Body of pancreas (tissue), 4 donors: ENCODE data around the gene PRR7. TPM values are rescaled to one million over a fixed set of nuclear protein-coding genes. Genes with fewer than 3 reads are reported as not detected.
A peak's percentile ranks its signal among the peaks of the same experiment; 100 is the strongest.

Source experiments
- ATAC-seq: fragments of 150-250 bp; one replicate; pipeline ENCODE4 v1.9.1; 2016
- DNase-seq, 4 donors: peaks; one replicate each; pipeline ENCODE4 v3.0.0-alpha.2; 2019
- H3K27ac ChIP-seq, 4 donors: fragments of 200-600 bp; sonication (generic); 1 replicate in 3 of 4; 2 replicates in 1 of 4; pipeline versions ENCODE4 v1.5.1 to v1.6.1; 2016 to 2019; ENCODE audit warnings: mild to moderate bottlenecking in 1 of 4, mixed read lengths in 1 of 4, moderate library complexity in 1 of 4
- H3K27me3 ChIP-seq, 2 donors: fragments of 200-600 bp; sonication (generic); one replicate each; pipeline ENCODE4 v1.6.0; 2016; ENCODE audit warnings: mild to moderate bottlenecking in 1 of 2
- H3K36me3 ChIP-seq, 2 donors: fragments of 200-600 bp; sonication (generic); replicated peaks in 1 of 2; 2 replicates each; pipeline ENCODE4 v1.5.1; 2016; ENCODE audit warnings: low read depth in 2 of 2; ENCODE audit not compliant: insufficient read depth in 1 of 2
- H3K4me1 ChIP-seq: fragments of 200-600 bp; sonication (generic); one replicate; pipeline ENCODE4 v1.6.0; 2016
- H3K4me3 ChIP-seq, 2 donors: fragments of 200-600 bp; sonication (generic); 1 replicate in 1 of 2; 2 replicates in 1 of 2; pipeline ENCODE4 v1.5.1; 2016 to 2019
- H3K9me3 ChIP-seq, 3 donors: fragments of 200-600 bp; sonication (generic); 1 replicate in 2 of 3; 2 replicates in 1 of 3; pipeline ENCODE4 v1.5.1; 2016
- POLR2A ChIP-seq, 3 donors: fragments of 450-650 bp; IDR thresholded peaks; one replicate each; pipeline ENCODE4 v1.6.1; 2016; ENCODE audit warnings: antibody characterized with exemption in 3 of 3, mild to moderate bottlenecking in 2 of 3
- WGBS, 2 donors: methylation state at CpG; one replicate each; pipeline ENCODE4 v1.1.5; 2017; 5-methylcytosine and 5-hydroxymethylcytosine counted together
- intact Hi-C: fragments of 100-400 bp; cut with DNase I; formaldehyde crosslinking; loops from one replicate; pipeline ENCODE4 v1.15.1; 2023
- total RNA-seq, 2 donors: library from RNA; depleted of rRNA; stranded (reverse); fragments of >200 nt; gene quantifications; one replicate each; pipeline ENCODE4 v1.1.0, GENCODE V29; 2016
- TF ChIP-seq, protein P1 (sequence below), 7 experiments: fragments of 450-650 bp in 4 of 7; fragments of 200-600 bp in 3 of 7; sonication (generic) in 3 of 7; IDR thresholded peaks; one replicate each; pipeline ENCODE4 v1.5.1; 2016 to 2019; ENCODE audit warnings: antibody characterized with exemption in 7 of 7

Gene PRR7
- total RNA-seq, 2 donors from 2014 or later, result 0.78 to 1.3 TPM

DNA sequence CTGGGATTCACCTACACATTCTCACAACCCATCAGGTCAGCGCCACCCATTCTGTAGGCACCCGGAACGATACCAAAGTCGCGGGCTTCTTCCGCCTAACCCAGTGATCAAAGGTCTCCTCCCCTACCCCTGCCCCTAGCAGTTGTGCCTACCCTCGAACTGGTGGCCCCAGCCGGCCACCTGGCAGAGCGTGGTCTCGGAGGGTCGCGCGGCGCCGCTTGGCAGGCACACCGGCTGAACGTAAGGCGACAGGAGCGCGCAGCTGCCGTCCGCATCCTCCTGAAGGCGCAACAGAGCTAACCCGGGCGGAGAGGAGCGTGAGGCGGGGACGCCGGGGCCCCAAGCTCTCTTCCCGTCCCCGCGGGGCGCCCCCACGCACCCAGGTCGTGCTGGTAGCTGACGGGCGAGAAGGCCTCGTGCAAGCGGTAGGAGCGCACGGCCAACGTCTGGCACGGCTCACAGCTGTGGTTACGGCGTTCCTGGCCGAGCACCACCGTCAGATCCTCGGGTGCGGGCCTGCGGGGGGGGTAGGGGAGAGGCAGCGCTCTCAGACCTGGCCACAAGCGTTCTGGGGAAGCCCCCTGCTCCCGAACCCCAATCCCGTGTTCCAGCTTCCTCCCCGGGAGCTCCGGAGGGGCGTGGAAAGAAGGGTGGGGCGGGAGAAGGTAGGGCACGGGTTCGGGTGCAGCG lies 43.4 kb upstream of the PRR7 start:
- DNase-seq, result peak in 3 of 4 donors; percentile 28 to 45 (median 36)

DNA sequence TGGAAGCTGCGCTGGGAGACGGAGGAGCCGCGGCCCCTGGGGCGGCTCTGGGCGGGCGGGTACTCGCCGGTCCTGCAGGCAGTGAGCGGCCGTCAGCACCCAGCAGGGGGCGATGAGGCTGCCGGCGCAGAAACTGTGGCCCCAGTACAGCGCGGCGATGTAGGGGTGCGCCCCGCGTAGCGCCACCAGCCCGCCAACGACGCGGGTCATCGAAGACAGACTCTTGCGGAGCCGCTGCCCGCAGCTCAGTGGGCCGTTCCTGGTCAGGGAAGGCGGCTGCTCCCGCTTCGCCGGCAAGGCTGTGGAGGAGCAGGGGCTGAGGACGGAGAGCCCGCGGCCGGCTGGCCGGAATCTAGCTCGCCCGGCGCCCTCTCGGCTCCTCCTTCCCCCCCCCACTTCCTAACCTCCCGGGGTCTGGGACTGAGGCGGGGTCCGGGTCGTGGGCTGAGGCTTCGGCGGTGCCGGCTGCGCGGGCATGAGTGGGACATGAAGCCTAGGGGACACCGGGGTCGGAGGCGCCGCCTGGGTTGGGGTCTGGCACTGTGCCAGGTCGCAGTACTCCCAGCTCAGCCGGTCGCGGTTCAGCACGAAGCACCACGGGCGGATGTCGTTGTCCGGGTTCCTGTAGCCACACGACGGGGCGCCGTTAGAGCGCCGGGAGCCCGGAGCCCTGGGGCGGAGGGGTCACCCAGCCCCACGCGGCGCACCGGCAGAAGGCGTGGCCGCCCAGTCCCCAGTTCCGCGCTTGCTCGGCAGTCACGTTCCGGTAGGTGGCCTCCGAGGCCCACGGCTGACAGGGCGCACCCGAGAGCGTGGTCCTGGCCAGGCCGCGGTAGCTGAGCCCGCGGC lies 42.6 kb upstream of the PRR7 start:
- peak; percentile 84 to 91 (median 91) for DNase-seq
- Histone ChIP-seq H3K4me3 (peak overlapping the region; percentile 22 to 38), H3K27ac (peak overlapping the region in 2 of 4 donors; percentile 5 to 14), H3K36me3 (no peaks in the 10 kb centered on the region), H3K4me1 (peaks cover 37% of the 10 kb centered on the region), H3K27me3 (peaks cover 0 to 18% of the 10 kb centered on the region in 2 donors), H3K9me3 (no peaks in the 10 kb centered on the region)
- WGBS, 2 donors, result 0% methylated on average over 17 to 89 of the region's 93 CpGs
- ATAC-seq, result peak; percentile 89
- intact Hi-C loops, result no loop called here
- TF ChIP-seq POLR2A (IDR thresholded peaks at IDR 0.05), result peak in 1 of 3 donors; percentile 24
- TF ChIP-seq, protein P1, sequence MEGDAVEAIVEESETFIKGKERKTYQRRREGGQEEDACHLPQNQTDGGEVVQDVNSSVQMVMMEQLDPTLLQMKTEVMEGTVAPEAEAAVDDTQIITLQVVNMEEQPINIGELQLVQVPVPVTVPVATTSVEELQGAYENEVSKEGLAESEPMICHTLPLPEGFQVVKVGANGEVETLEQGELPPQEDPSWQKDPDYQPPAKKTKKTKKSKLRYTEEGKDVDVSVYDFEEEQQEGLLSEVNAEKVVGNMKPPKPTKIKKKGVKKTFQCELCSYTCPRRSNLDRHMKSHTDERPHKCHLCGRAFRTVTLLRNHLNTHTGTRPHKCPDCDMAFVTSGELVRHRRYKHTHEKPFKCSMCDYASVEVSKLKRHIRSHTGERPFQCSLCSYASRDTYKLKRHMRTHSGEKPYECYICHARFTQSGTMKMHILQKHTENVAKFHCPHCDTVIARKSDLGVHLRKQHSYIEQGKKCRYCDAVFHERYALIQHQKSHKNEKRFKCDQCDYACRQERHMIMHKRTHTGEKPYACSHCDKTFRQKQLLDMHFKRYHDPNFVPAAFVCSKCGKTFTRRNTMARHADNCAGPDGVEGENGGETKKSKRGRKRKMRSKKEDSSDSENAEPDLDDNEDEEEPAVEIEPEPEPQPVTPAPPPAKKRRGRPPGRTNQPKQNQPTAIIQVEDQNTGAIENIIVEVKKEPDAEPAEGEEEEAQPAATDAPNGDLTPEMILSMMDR (IDR thresholded peaks at IDR 0.05), result peak; percentile 56 to 91 (median 83)

More for the DNA sequence above, 43.4 kb upstream of the PRR7 start:
- H3K36me3 ChIP-seq, result no peaks in the 10 kb centered on the region
- peaks cover 37% of the 10 kb centered on the region for H3K4me1 ChIP-seq
- ATAC-seq, result no peak
- H3K27ac ChIP-seq, result no peak overlapping the region
- no peak for TF ChIP-seq POLR2A (IDR thresholded peaks at IDR 0.05)
- TF ChIP-seq, protein P1 (IDR thresholded peaks at IDR 0.05), result no peak
- 1% methylated on average over 60 of the region's 61 CpGs; no CpG with 5 or more reads in 1 of the 2 donors for WGBS, 2 donors
- peaks cover 0 to 18% of the 10 kb centered on the region in 2 donors for H3K27me3 ChIP-seq
- intact Hi-C loops, result no loop called here
- no peaks in the 10 kb centered on the region for H3K9me3 ChIP-seq
- peak overlapping the region in 1 of 2 donors; percentile 22 for H3K4me3 ChIP-seq

DNA sequence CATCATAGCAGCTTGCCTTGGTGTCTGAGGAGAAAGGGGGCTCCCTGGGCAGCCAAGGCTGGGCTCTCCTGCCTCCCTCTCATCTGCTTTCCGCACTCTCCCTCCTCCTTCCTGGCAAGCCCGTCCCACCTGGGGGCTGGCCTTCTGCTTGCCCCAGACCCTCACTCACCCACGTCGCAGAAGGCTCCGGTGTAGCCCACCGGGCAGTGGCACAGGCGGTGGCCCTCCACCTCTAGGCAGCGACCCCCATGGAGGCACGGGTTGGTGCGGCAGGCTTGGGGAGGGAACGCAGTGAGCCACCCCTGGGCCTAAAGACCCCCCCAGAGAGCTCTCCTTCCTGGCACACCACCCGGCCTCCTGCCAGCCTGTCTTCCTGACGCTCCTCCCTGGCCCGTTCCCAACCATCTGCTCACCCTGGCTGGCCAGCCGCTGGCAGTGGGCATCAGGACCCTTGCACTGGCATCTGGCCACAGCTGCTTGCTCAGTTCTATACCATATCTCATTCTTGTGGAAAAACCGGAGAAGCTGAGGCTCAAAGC lies 41.9 kb upstream of the PRR7 start:
- Histone ChIP-seq H3K4me1 (peaks cover 37% of the 10 kb centered on the region), H3K27me3 (peaks cover 0 to 13% of the 10 kb centered on the region in 2 donors), H3K4me3 (peak overlapping the region in 1 of 2 donors; percentile 22), H3K9me3 (no peaks in the 10 kb centered on the region), H3K36me3 (no peaks in the 10 kb centered on the region), H3K27ac (peak overlapping the region in 2 of 4 donors; percentile 5 to 14)
- intact Hi-C loops, result no loop called here
- 28 to 60% methylated on average over 2 to 16 of the region's 16 CpGs for WGBS, 2 donors
- DNase-seq (peak in 1 of 4 donors; percentile 31), ATAC-seq (no peak)
- peak in 1 of 3 donors; percentile 20 for TF ChIP-seq POLR2A (IDR thresholded peaks at IDR 0.05)
- TF ChIP-seq, protein P1 (IDR thresholded peaks at IDR 0.05), result no peak

DNA sequence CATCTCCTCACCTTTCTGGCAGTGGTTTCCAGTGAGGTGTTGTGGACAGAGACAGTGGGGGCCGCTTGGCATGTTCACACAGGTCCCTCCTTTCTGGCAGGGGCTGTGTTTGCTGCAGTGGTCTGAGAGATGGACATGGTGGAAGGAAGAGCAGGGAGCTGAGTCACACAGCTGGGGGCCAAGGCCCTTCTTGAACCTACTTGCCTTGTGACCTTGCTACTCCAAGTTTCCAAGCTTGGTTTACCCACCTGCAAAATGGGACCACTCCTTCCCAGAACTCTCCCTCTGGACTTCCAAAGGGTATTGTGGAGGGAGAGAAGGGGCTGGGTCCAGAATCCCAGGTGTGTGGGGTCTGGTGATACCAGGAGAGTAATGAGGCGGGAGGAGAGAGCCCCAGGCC lies 41.3 kb upstream of the PRR7 start:
- WGBS, 2 donors, result 90 to 94% methylated on average over 2 of the region's 2 CpGs
- H3K36me3 ChIP-seq, result no peaks in the 10 kb centered on the region
- H3K9me3 ChIP-seq, result no peaks in the 10 kb centered on the region
- TF ChIP-seq, protein P1 (IDR thresholded peaks at IDR 0.05), result no peak
- no peak overlapping the region for H3K4me3 ChIP-seq
- no peak for ATAC-seq
- no peak overlapping the region for H3K27ac ChIP-seq
- intact Hi-C loops, result no loop called here
- H3K27me3 ChIP-seq, result peaks cover 0 to 7% of the 10 kb centered on the region in 2 donors
- H3K4me1 ChIP-seq, result peaks cover 31% of the 10 kb centered on the region
- DNase-seq, result no peak
